Parathyroid adenoma (tissue), 2 donors: ENCODE data around the gene ANKRD22.

Source experiments
- H2AFZ ChIP-seq: fragments of 300-600 bp; sonication (generic); one replicate; pipeline ENCODE4 v1.7.0; 2017; ENCODE audit warnings: antibody characterized with exemption, mild to moderate bottlenecking
- H3K27ac ChIP-seq: fragments of 300-600 bp; sonication (generic); one replicate; pipeline ENCODE4 v1.7.0; 2017
- H3K27me3 ChIP-seq: fragments of 300-600 bp; sonication (generic); one replicate; pipeline ENCODE4 v1.7.0; 2017; ENCODE audit warnings: low read length; ENCODE audit not compliant: control insufficient read depth, insufficient read depth
- H3K36me3 ChIP-seq: fragments of 300-600 bp; sonication (generic); one replicate; pipeline ENCODE4 v1.7.0; 2017; ENCODE audit warnings: low read length; ENCODE audit not compliant: control insufficient read depth, insufficient read depth
- H3K4me1 ChIP-seq: fragments of 300-600 bp; sonication (generic); one replicate; pipeline ENCODE4 v1.7.0; 2017; ENCODE audit warnings: control low read depth
- H3K4me2 ChIP-seq: fragments of 300-600 bp; sonication (generic); one replicate; pipeline ENCODE4 v1.7.0; 2017; ENCODE audit warnings: low read length
- H3K4me3 ChIP-seq: fragments of 300-600 bp; sonication (generic); one replicate; pipeline ENCODE4 v1.7.0; 2017; ENCODE audit warnings: low read depth, low read length
- H3K79me2 ChIP-seq: fragments of 300-600 bp; sonication (generic); one replicate; pipeline ENCODE4 v1.7.0; 2017; ENCODE audit warnings: control low read depth
- H3K9ac ChIP-seq: fragments of 300-600 bp; sonication (generic); one replicate; pipeline ENCODE4 v1.7.0; 2017; ENCODE audit warnings: mild to moderate bottlenecking
- H3K9me3 ChIP-seq: fragments of 300-600 bp; sonication (generic); one replicate; pipeline ENCODE4 v1.7.0; 2017; ENCODE audit warnings: low read length; ENCODE audit not compliant: control insufficient read depth
- TF ChIP-seq, protein P1 (sequence below): fragments of 300-600 bp; sonication (generic); IDR thresholded peaks from one replicate; pipeline ENCODE4 v1.7.0; 2017; ENCODE audit warnings: antibody characterized with exemption, mild to moderate bottlenecking
- donor health status: primary hyperparathyroidism.

The ANKRD22 gene

DNA sequence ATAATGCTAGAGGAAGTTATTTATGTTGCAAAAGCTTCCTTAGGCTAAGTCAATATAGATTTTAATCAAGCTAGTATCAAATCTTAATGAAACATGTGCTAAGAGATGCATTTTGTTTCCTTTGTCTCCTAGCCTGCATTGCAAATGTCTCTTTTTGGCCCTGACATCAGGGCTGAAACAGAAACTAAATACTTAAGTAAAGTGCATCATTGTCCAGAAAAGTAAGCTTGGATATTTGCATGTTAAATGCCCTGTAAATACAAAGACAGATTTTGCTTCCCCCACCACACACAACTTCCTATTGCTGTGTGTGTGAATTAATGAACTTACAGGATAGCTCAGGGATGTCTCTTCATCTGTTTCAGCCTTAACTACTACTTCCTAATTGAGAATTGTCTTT lies 18.4 kb upstream of the ANKRD22 start:
- H3K4me2 ChIP-seq = no peak overlapping the region
- TF ChIP-seq, protein P1, sequence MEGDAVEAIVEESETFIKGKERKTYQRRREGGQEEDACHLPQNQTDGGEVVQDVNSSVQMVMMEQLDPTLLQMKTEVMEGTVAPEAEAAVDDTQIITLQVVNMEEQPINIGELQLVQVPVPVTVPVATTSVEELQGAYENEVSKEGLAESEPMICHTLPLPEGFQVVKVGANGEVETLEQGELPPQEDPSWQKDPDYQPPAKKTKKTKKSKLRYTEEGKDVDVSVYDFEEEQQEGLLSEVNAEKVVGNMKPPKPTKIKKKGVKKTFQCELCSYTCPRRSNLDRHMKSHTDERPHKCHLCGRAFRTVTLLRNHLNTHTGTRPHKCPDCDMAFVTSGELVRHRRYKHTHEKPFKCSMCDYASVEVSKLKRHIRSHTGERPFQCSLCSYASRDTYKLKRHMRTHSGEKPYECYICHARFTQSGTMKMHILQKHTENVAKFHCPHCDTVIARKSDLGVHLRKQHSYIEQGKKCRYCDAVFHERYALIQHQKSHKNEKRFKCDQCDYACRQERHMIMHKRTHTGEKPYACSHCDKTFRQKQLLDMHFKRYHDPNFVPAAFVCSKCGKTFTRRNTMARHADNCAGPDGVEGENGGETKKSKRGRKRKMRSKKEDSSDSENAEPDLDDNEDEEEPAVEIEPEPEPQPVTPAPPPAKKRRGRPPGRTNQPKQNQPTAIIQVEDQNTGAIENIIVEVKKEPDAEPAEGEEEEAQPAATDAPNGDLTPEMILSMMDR = no peak

DNA sequence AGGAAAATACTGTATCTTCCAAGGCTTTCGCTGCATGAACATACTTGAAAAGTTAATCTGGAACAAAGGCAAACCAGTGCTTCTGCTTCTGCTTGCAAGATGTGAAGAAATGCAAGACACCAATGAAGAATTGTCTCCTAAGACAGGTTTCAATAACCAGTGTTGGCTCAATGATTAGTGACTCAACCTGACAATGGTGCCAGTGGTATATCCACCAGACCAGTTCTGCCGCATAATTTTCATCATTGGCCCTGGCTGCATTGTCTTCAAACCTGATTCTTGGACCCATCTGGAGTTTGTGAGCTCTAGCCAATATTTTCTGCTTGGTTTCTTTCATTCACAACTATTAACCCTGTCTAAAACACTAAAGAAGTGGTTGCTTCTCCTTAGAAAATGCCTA lies 14.8 kb upstream of the ANKRD22 start:
- Histone ChIP-seq H2AFZ (no peak overlapping the region), H3K27me3 (no peaks in the 10 kb centered on the region), H3K27ac (no peak overlapping the region), H3K9ac (no peak overlapping the region), H3K36me3 (no peaks in the 10 kb centered on the region), H3K4me2 (no peak overlapping the region), H3K4me3 (no peak overlapping the region), H3K4me1 (no peaks in the 10 kb centered on the region), H3K9me3 (no peaks in the 10 kb centered on the region), H3K79me2 (no peaks in the 10 kb centered on the region)
- TF ChIP-seq, protein P1 = no peak

More for the DNA sequence above, 18.4 kb upstream of the ANKRD22 start:
- no peak overlapping the region for H3K9ac ChIP-seq
- H3K27me3 ChIP-seq = no peaks in the 10 kb centered on the region
- H3K9me3 ChIP-seq = no peaks in the 10 kb centered on the region
- no peaks in the 10 kb centered on the region for H3K79me2 ChIP-seq
- H2AFZ ChIP-seq = no peak overlapping the region
- no peaks in the 10 kb centered on the region for H3K36me3 ChIP-seq
- no peaks in the 10 kb centered on the region for H3K4me1 ChIP-seq
- no peak overlapping the region for H3K27ac ChIP-seq
- no peak overlapping the region for H3K4me3 ChIP-seq

DNA sequence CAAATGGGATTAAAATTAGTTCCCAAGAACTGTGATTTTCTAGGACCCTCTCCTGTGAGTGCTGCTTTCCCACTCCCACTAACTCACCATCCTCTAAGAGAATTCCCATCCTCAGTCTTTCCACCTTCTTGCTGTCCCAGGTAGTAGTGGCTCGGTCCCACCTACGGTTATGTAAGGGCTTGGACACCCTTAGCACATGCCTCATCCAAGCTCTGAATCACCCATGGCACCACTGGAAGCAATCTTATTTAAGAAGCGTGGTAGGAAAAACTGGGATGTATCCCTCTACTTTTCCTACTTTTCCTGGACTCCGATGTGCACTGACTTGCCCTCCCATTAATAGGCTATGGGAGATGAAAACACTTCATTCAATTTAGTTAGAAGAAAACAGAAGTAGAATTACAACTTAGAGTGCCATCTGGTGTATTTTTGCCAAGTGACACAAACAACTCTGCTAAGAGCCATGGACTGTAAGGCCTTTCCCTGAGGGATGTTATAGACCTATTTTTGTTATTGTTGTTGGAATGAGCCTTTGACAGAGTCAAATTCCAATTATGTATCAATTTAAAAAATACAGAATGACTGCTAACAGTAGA lies 13.7 kb upstream of the ANKRD22 start:
- Histone ChIP-seq H3K4me3 (no peak overlapping the region), H2AFZ (no peak overlapping the region), H3K27me3 (no peaks in the 10 kb centered on the region), H3K9ac (no peak overlapping the region), H3K36me3 (no peaks in the 10 kb centered on the region), H3K9me3 (no peaks in the 10 kb centered on the region), H3K4me2 (no peak overlapping the region), H3K4me1 (no peaks in the 10 kb centered on the region), H3K79me2 (no peaks in the 10 kb centered on the region), H3K27ac (no peak overlapping the region)
- TF ChIP-seq, protein P1 = no peak

DNA sequence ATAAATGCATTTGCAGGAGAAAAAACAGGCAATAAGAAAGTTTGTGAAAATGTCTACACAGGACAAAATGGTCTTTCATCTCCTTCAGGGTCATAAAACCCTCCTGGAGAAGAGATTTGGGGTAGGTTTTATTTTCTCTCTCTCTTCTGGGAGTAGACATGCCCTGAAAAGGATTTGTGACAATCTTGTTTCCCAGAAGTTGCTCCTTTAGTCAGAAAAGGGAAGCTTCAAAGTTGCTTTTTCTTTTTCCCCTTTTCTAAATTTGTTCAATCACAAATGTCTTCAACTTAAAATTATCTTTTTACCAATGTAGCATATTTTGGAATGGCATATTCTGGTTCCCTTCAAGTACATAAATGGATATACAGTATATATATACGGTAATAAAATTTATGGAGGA lies 9.4 kb upstream of the ANKRD22 start:
- Histone ChIP-seq H3K9ac (no peak overlapping the region), H2AFZ (no peak overlapping the region), H3K79me2 (no peaks in the 10 kb centered on the region), H3K4me3 (no peak overlapping the region), H3K4me1 (no peaks in the 10 kb centered on the region), H3K27me3 (no peaks in the 10 kb centered on the region), H3K9me3 (no peaks in the 10 kb centered on the region), H3K36me3 (no peaks in the 10 kb centered on the region), H3K4me2 (no peak overlapping the region), H3K27ac (no peak overlapping the region)
- TF ChIP-seq, protein P1 = no peak

DNA sequence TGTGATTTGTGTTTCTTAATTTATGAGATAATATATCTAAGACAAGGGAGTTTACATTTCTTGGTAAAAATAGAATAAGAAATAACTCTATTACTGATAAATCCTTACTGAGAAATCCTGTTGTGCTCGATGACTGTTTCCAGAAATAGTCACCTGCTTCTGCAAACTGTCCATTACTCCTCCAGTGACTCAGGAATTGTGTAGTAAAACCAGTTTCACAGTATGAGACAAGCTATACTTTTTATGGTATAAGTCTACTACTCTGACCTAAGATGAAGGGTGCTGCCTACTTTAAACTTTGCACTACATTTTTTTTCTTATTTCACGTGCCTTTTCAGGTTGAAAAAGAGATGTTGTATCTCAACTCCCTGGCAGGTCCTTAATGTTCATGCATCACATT lies 6.8 kb upstream of the ANKRD22 start:
- H3K9me3 ChIP-seq = no peaks in the 10 kb centered on the region
- no peaks in the 10 kb centered on the region for H3K27me3 ChIP-seq
- TF ChIP-seq, protein P1 = no peak
- H3K36me3 ChIP-seq = no peaks in the 10 kb centered on the region
- no peak overlapping the region for H3K4me2 ChIP-seq
- no peak overlapping the region for H2AFZ ChIP-seq
- H3K4me1 ChIP-seq = no peaks in the 10 kb centered on the region
- no peaks in the 10 kb centered on the region for H3K79me2 ChIP-seq
- H3K9ac ChIP-seq = no peak overlapping the region
- no peak overlapping the region for H3K4me3 ChIP-seq
- no peak overlapping the region for H3K27ac ChIP-seq
